Gastrocnemius medialis (tissue), 4 donors: ENCODE data around the gene BNIP5. TPM values are rescaled to one million over a fixed set of nuclear protein-coding genes. Genes with fewer than 3 reads are reported as not detected.

Experiments used
- ATAC-seq, 2 donors: fragments of 150-250 bp; one replicate each; pipeline ENCODE4 v1.9.1; 2016
- DNase-seq, 2 donors: peaks; one replicate each; pipeline ENCODE4 v3.0.0-alpha.2; 2019
- H3K27ac ChIP-seq, 4 donors: fragments of 200-600 bp; sonication (generic); 1 replicate in 1 of 4; 2 replicates in 3 of 4; pipeline ENCODE4 v1.5.1; 2016 to 2018; ENCODE audit warnings: mild to moderate bottlenecking in 2 of 4, moderate library complexity in 1 of 4
- H3K27me3 ChIP-seq, 3 donors: fragments of 200-600 bp; sonication (generic) in 2 of 3; 1 replicate in 1 of 3; 2 replicates in 2 of 3; pipeline versions ENCODE4 v1.5.1 to v1.6.0; 2016 to 2019; ENCODE audit warnings: mild to moderate bottlenecking in 1 of 3, moderate library complexity in 1 of 3
- H3K36me3 ChIP-seq, 2 donors: fragments of 200-600 bp; sonication (generic) in 1 of 2; one replicate each; pipeline ENCODE4 v1.5.1; 2017 to 2018
- H3K4me1 ChIP-seq, 2 donors: fragments of 200-600 bp; sonication (generic) in 1 of 2; one replicate each; pipeline ENCODE4 v1.5.1; 2016 to 2017; ENCODE audit warnings: mild to moderate bottlenecking in 2 of 2
- H3K4me3 ChIP-seq, 4 donors: fragments of 200-600 bp; sonication (generic) in 3 of 4; 1 replicate in 1 of 4; 2 replicates in 3 of 4; pipeline ENCODE4 v1.5.1; 2016 to 2019; ENCODE audit warnings: mild to moderate bottlenecking in 2 of 4
- H3K9me3 ChIP-seq, 3 donors: fragments of 200-600 bp; sonication (generic) in 2 of 3; 1 replicate in 1 of 3; 2 replicates in 2 of 3; pipeline ENCODE4 v1.5.1; 2016 to 2019
- CTCF ChIP-seq, 5 experiments: fragments of 450-650 bp in 3 of 5; fragments of 200-600 bp in 2 of 5; sonication (generic) in 2 of 5; IDR thresholded peaks in 4 of 5; conservative IDR thresholded peaks in 1 of 5; 1 replicate in 4 of 5; 2 replicates in 1 of 5; pipeline ENCODE4 v1.5.1; 2016 to 2019; ENCODE audit warnings: antibody characterized with exemption in 5 of 5, mild to moderate bottlenecking in 3 of 5, moderate library complexity in 3 of 5
- POLR2A ChIP-seq, 2 donors: fragments of 450-650 bp; IDR thresholded peaks; one replicate each; pipeline ENCODE4 v1.6.1; 2017; ENCODE audit warnings: antibody characterized with exemption in 2 of 2, mild to moderate bottlenecking in 2 of 2, moderate library complexity in 2 of 2
- in situ Hi-C, 4 donors: fragments of 200-750 bp; cut with MboI; loops; one replicate each; pipeline versions ENCODE4 v1.15.0 to v1.8.0; 2017; ENCODE audit warnings: low sequenced_read_pairs in 4 of 4
- intact Hi-C: fragments of 100-400 bp; cut with DNase I; formaldehyde crosslinking; loops from one replicate; pipeline ENCODE4 v1.15.1; 2023; ENCODE audit warnings: low total_unique reads
- total RNA-seq, 4 donors: library from RNA; depleted of rRNA; stranded (reverse); fragments of >200 nt; gene quantifications; one replicate each; pipeline versions ENCODE4 v1.1.0 to v1.2.3, GENCODE V29; 2016

BNIP5 gene
- total RNA-seq, 4 donors from 2014 or later, result not detected

- TF ChIP-seq POLR2A (IDR thresholded peaks at IDR 0.05), result no peak
- TF ChIP-seq CTCF (IDR thresholded peaks at IDR 0.05 in 4 of 5, conservative IDR thresholded peaks at IDR 0.05 in 1 of 5), result no peak
- H3K27me3 ChIP-seq, result peaks cover 17 to 24% (median 22%) of the 10 kb centered on the region in 3 donors
- no peaks in the 10 kb centered on the region for H3K9me3 ChIP-seq
- ATAC-seq, result peak in 1 of 2 donors; percentile 59
- peak overlapping the region in 1 of 4 donors; percentile 58 for H3K27ac ChIP-seq
- no peak for DNase-seq
- H3K4me3 ChIP-seq, result no peak overlapping the region
- intact Hi-C loops (no loop called here), in situ Hi-C loops (no loop called here)
- no peaks in the 10 kb centered on the region for H3K36me3 ChIP-seq
- H3K4me1 ChIP-seq, result no peaks in the 10 kb centered on the region
Observed at GRCh38 chr6:36333931-36334725, 2.6 kb downstream of the BNIP5 start.

GRCh38 chr6:36333171-36333895 lies 3.4 kb downstream of the BNIP5 start:
- H3K27me3 ChIP-seq, result peaks cover 17 to 24% (median 22%) of the 10 kb centered on the region in 3 donors
- no peak for TF ChIP-seq POLR2A (IDR thresholded peaks at IDR 0.05)
- TF ChIP-seq CTCF (IDR thresholded peaks at IDR 0.05 in 4 of 5, conservative IDR thresholded peaks at IDR 0.05 in 1 of 5), result no peak
- no peaks in the 10 kb centered on the region for H3K9me3 ChIP-seq
- intact Hi-C loops, result no loop called here
- DNase-seq (no peak), ATAC-seq (no peak)
- H3K4me3 ChIP-seq, result no peak overlapping the region
- in situ Hi-C loops, result no loop called here
- no peaks in the 10 kb centered on the region for H3K4me1 ChIP-seq
- no peak overlapping the region for H3K27ac ChIP-seq
- H3K36me3 ChIP-seq, result no peaks in the 10 kb centered on the region

GRCh38 chr6:36331381-36331780 lies 5.3 kb downstream of the BNIP5 start:
- no peak overlapping the region for H3K4me3 ChIP-seq
- H3K9me3 ChIP-seq, result no peaks in the 10 kb centered on the region
- no peak overlapping the region for H3K27ac ChIP-seq
- peaks cover 14 to 24% (median 22%) of the 10 kb centered on the region in 3 donors for H3K27me3 ChIP-seq
- intact Hi-C loops (no loop called here), in situ Hi-C loops (no loop called here)
- H3K36me3 ChIP-seq, result no peaks in the 10 kb centered on the region
- no peak for DNase-seq
- TF ChIP-seq POLR2A (IDR thresholded peaks at IDR 0.05), result no peak
- no peaks in the 10 kb centered on the region for H3K4me1 ChIP-seq
- ATAC-seq, result no peak

GRCh38 chr6:36330366-36330765 lies 6.3 kb downstream of the BNIP5 start:
- in situ Hi-C loops, result no loop called here
- ATAC-seq (no peak), DNase-seq (no peak)
- intact Hi-C loops, result no loop called here
- Histone ChIP-seq H3K9me3 (no peaks in the 10 kb centered on the region), H3K27me3 (peaks cover 10 to 22% (median 21%) of the 10 kb centered on the region in 3 donors), H3K4me1 (no peaks in the 10 kb centered on the region), H3K36me3 (no peaks in the 10 kb centered on the region), H3K27ac (no peak overlapping the region), H3K4me3 (no peak overlapping the region)
- TF ChIP-seq CTCF (IDR thresholded peaks at IDR 0.05 in 4 of 5, conservative IDR thresholded peaks at IDR 0.05 in 1 of 5), result no peak
- TF ChIP-seq POLR2A (IDR thresholded peaks at IDR 0.05), result no peak

- in situ Hi-C loops, result no loop called here
- TF ChIP-seq CTCF (IDR thresholded peaks at IDR 0.05 in 4 of 5, conservative IDR thresholded peaks at IDR 0.05 in 1 of 5), result no peak
- TF ChIP-seq POLR2A (IDR thresholded peaks at IDR 0.05), result no peak
- Histone ChIP-seq H3K27me3 (peaks cover 10 to 22% (median 21%) of the 10 kb centered on the region in 3 donors), H3K36me3 (no peaks in the 10 kb centered on the region), H3K9me3 (no peaks in the 10 kb centered on the region), H3K4me3 (no peak overlapping the region), H3K27ac (no peak overlapping the region), H3K4me1 (no peaks in the 10 kb centered on the region)
- no peak for ATAC-seq
- intact Hi-C loops, result no loop called here
- no peak for DNase-seq
Observed at GRCh38 chr6:36329798-36330291, 6.8 kb downstream of the BNIP5 start.
